OCI-LY3 (cell line): ENCODE data around the gene KLC1.
A peak's percentile ranks its signal among the peaks of the same experiment; 100 is the strongest.

Experiments used
- H2AFZ ChIP-seq: fragments of 200-600, 300-600 bp; shearing (Covaris generic); 2 replicates; pipeline ENCODE4 v1.6.0; 2014; ENCODE audit warnings: antibody characterized with exemption, low read depth, low read length
- H3K27ac ChIP-seq: fragments of 200-600, 300-600 bp; sonication (generic); 2 replicates; pipeline ENCODE4 v1.5.1; 2014; ENCODE audit warnings: mild to moderate bottlenecking, low read length, moderate library complexity, mixed read lengths
- H3K27me3 ChIP-seq: fragments of 200-600, 300-600 bp; sonication (generic); 2 replicates; pipeline ENCODE4 v1.6.1; 2014; ENCODE audit warnings: low read depth, low read length, mixed read lengths
- H3K36me3 ChIP-seq: fragments of 200-600, 300-600 bp; sonication (generic); replicated peaks from 2 replicates; pipeline ENCODE3; 2014; ENCODE audit warnings: low read depth, low read length, mixed read lengths
- H3K4me1 ChIP-seq: fragments of 300-600, 200-600 bp; sonication (generic); 2 replicates; pipeline ENCODE4 v1.6.1; 2014; ENCODE audit warnings: low read length, mixed read lengths
- H3K4me2 ChIP-seq: fragments of 200-600, 300-600 bp; sonication (generic); 2 replicates; pipeline ENCODE4 v1.6.1; 2014; ENCODE audit warnings: low read length, mixed read lengths
- H3K4me3 ChIP-seq: fragments of 300-600, 200-600 bp; sonication (generic); 2 replicates; pipeline ENCODE4 v1.5.1; 2014; ENCODE audit warnings: antibody characterized with exemption, mild to moderate bottlenecking, low read length, moderate library complexity
- H3K79me2 ChIP-seq: fragments of 300-600, 200-600 bp; shearing (Covaris generic); 2 replicates; pipeline ENCODE4 v1.6.1; 2014; ENCODE audit warnings: mild to moderate bottlenecking, low read length, mixed read lengths
- H3K9ac ChIP-seq: fragments of 300-600, 200-600 bp; shearing (Covaris generic); 2 replicates; pipeline ENCODE4 v1.6.0; 2014; ENCODE audit warnings: mild to moderate bottlenecking, low read length, moderate library complexity
- H3K9me3 ChIP-seq: fragments of 200-600, 300-600 bp; shearing (Covaris generic); 2 replicates; pipeline ENCODE4 v1.6.1; 2014; ENCODE audit warnings: low read length, mixed read lengths; ENCODE audit not compliant: insufficient read depth
- H4K20me1 ChIP-seq: fragments of 200-600, 300-600 bp; sonication (generic); 2 replicates; pipeline ENCODE4 v1.6.1; 2016; ENCODE audit warnings: low read length, mixed read lengths; ENCODE audit not compliant: insufficient read depth
- CTCF ChIP-seq: fragments of 200-600, 300-600 bp; sonication (generic); IDR thresholded peaks from 2 replicates; pipeline ENCODE4 v1.5.1; 2014; ENCODE audit warnings: antibody characterized with exemption, low read length, low read depth
- EZH2phosphoT487 ChIP-seq: fragments of 200-600 bp; shearing (Covaris generic); IDR thresholded peaks from 2 replicates; pipeline ENCODE4 v1.6.1; 2018; ENCODE audit warnings: antibody characterized with exemption, mixed run types, low read depth

The KLC1 gene

DNA sequence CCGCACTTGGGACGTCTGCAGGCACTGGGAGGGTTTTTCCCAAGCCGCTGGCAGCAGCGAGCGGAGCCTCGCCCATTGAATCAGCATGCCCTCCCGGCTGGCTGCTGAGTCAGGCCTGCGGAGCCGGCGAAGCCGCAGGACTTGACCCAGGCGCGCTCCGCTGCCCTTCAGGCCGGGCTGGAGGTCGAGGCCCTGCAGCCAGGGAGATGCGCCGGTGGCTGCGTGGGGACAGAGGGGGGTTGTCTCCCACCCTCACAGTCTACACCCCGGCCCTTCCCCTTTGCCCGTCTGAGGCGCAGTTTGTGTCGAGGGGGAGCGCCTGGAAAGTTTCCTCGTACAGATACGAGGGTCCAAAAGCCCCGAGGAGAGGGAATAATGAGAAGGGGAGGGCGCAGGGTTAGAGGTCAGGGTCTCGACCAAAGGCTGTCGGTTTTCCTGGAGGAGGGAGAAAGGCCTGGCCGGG, 759 bp upstream of the KLC1 start:
- no peaks in the 10 kb centered on the region for H3K36me3 ChIP-seq
- TF ChIP-seq EZH2phosphoT487 (no peak), CTCF (no peak)
- peaks cover 18% of the 10 kb centered on the region for H4K20me1 ChIP-seq
- peak overlapping the region; percentile 93 for H3K4me2 ChIP-seq
- peaks cover 35% of the 10 kb centered on the region for H3K4me1 ChIP-seq
- H3K9me3 ChIP-seq, result no peaks in the 10 kb centered on the region
- H3K4me3 ChIP-seq, result peak overlapping the region; percentile 79
- H3K27me3 ChIP-seq, result no peaks in the 10 kb centered on the region
- peak overlapping the region; percentile 88 for H3K9ac ChIP-seq
- H3K27ac ChIP-seq, result peak overlapping the region; percentile 46
- H3K79me2 ChIP-seq, result peaks cover 40% of the 10 kb centered on the region
- H2AFZ ChIP-seq, result peak overlapping the region; percentile 49

GRCh38 chr14:103629503-103630121, 601 bp downstream of the KLC1 start:
- H3K4me3 ChIP-seq, result peak overlapping the region; percentile 79
- TF ChIP-seq CTCF (no peak), EZH2phosphoT487 (no peak)
- H3K9ac ChIP-seq, result peak overlapping the region; percentile 88
- H2AFZ ChIP-seq, result no peak overlapping the region
- peaks cover 52% of the 10 kb centered on the region for H3K79me2 ChIP-seq
- no peaks in the 10 kb centered on the region for H3K27me3 ChIP-seq
- H3K4me2 ChIP-seq, result peak overlapping the region; percentile 93
- H3K27ac ChIP-seq, result peak overlapping the region; percentile 46
- no peaks in the 10 kb centered on the region for H3K36me3 ChIP-seq
- H3K9me3 ChIP-seq, result no peaks in the 10 kb centered on the region
- H4K20me1 ChIP-seq, result peaks cover 28% of the 10 kb centered on the region
- peaks cover 31% of the 10 kb centered on the region for H3K4me1 ChIP-seq

- no peaks in the 10 kb centered on the region for H3K27me3 ChIP-seq
- peaks cover 61% of the 10 kb centered on the region for H3K79me2 ChIP-seq
- TF ChIP-seq CTCF, result no peak
- TF ChIP-seq EZH2phosphoT487, result no peak
- peaks cover 37% of the 10 kb centered on the region for H4K20me1 ChIP-seq
- H3K4me3 ChIP-seq, result peak overlapping the region; percentile 79
- H3K27ac ChIP-seq, result no peak overlapping the region
- peak overlapping the region; percentile 88 for H3K9ac ChIP-seq
- no peaks in the 10 kb centered on the region for H3K36me3 ChIP-seq
- H3K4me2 ChIP-seq, result peak overlapping the region; percentile 93
- H3K4me1 ChIP-seq, result peaks cover 29% of the 10 kb centered on the region
- no peak overlapping the region for H2AFZ ChIP-seq
- no peaks in the 10 kb centered on the region for H3K9me3 ChIP-seq
Measured at GRCh38 chr14:103630364-103631108, 1.5 kb downstream of the KLC1 start.

- peaks cover 54% of the 10 kb centered on the region for H4K20me1 ChIP-seq
- H3K79me2 ChIP-seq, result peaks cover 90% of the 10 kb centered on the region
- peaks cover 6% of the 10 kb centered on the region for H3K36me3 ChIP-seq
- H3K4me2 ChIP-seq, result no peak overlapping the region
- H3K9me3 ChIP-seq, result no peaks in the 10 kb centered on the region
- H3K4me1 ChIP-seq, result peaks cover 16% of the 10 kb centered on the region
- no peak overlapping the region for H2AFZ ChIP-seq
- TF ChIP-seq EZH2phosphoT487 (no peak), CTCF (no peak)
- no peak overlapping the region for H3K27ac ChIP-seq
- no peaks in the 10 kb centered on the region for H3K27me3 ChIP-seq
- no peak overlapping the region for H3K9ac ChIP-seq
- H3K4me3 ChIP-seq, result no peak overlapping the region
Measured at GRCh38 chr14:103633391-103633790, 4.4 kb downstream of the KLC1 start.
